Measurements from ENCODE around the gene F8.

GRCh38 chrX:155070038-155070437 lies 47.5 kb upstream of the F8 start:
- no peak for TF ChIP-seq REST (IDR thresholded peaks at IDR 0.05; ENCODE audit: insufficient read depth in 1 of 2, low read depth in 2 of 2, low read length in 2 of 2)
- no peak for TF ChIP-seq TAF1 (IDR thresholded peaks at IDR 0.05; ENCODE audit: borderline replicate concordance, insufficient read depth, low read length)
- no peak for TF ChIP-seq SIN3A (IDR thresholded peaks at IDR 0.05; ENCODE audit: borderline replicate concordance, insufficient read depth, low read length)
- TF ChIP-seq POLR2AphosphoS5 (IDR thresholded peaks at IDR 0.05; ENCODE audit: low read depth, low read length) = no peak
- TF ChIP-seq FOXP2 (optimal IDR thresholded peaks at IDR 0.05; ENCODE audit: borderline replicate concordance, extremely low read depth, extremely low read length, insufficient read depth) = no peak
